Measurements from ENCODE around the gene SNTB2. TPM values are rescaled to one million over a fixed set of nuclear protein-coding genes. Genes with fewer than 3 reads are reported as not detected.
A peak's percentile ranks its signal among the peaks of the same experiment; 100 is the strongest.

Gene SNTB2
- polyA plus RNA-seq, 3 donors, result 1.2 to 6.0 (median 5.0) TPM

GRCh38 chr16:69314534-69314933, 127.6 kb downstream of the SNTB2 start:
- no peaks in the 10 kb centered on the region for H3K9me3 ChIP-seq (replicated peaks in 1 of 2; ENCODE audit: control insufficient read depth in 1 of 2, insufficient read depth in 1 of 2, low read length in 2 of 2)
- peaks cover 57% of the 10 kb centered on the region for H3K79me2 ChIP-seq (ENCODE audit: insufficient read depth, low read length)
- intact Hi-C loops (cut with micrococcal nuclease), result loop anchor here in 1 of 2 donors (5.0 to 10.0 kb wide), 2 partner anchors 127 to 180 kb away; partner anchors contain the start of genes CHTF8, SNTB2 and UTP4
- DNase-seq, result no peak
- H3K4me3 ChIP-seq (replicated peaks in 1 of 3; ENCODE audit: low read depth in 2 of 3, low read length in 3 of 3), result no peak overlapping the region
- H3K4me1 ChIP-seq (ENCODE audit: control insufficient read depth in 1 of 2, insufficient read depth in 2 of 2, low read length in 2 of 2), result peaks cover 13 to 14% of the 10 kb centered on the region in 2 donors
- TF ChIP-seq, protein P1, sequence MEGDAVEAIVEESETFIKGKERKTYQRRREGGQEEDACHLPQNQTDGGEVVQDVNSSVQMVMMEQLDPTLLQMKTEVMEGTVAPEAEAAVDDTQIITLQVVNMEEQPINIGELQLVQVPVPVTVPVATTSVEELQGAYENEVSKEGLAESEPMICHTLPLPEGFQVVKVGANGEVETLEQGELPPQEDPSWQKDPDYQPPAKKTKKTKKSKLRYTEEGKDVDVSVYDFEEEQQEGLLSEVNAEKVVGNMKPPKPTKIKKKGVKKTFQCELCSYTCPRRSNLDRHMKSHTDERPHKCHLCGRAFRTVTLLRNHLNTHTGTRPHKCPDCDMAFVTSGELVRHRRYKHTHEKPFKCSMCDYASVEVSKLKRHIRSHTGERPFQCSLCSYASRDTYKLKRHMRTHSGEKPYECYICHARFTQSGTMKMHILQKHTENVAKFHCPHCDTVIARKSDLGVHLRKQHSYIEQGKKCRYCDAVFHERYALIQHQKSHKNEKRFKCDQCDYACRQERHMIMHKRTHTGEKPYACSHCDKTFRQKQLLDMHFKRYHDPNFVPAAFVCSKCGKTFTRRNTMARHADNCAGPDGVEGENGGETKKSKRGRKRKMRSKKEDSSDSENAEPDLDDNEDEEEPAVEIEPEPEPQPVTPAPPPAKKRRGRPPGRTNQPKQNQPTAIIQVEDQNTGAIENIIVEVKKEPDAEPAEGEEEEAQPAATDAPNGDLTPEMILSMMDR (IDR thresholded peaks at IDR 0.05), result no peak
- H3K27ac ChIP-seq (ENCODE audit: low read depth in 1 of 2, low read length in 2 of 2), result no peak overlapping the region
- H3K36me3 ChIP-seq (replicated peaks in 1 of 2; ENCODE audit: control insufficient read depth in 1 of 2, insufficient read depth in 2 of 2, low read length in 2 of 2), result peaks cover 47 to 66% of the 10 kb centered on the region in 2 donors
- H3K4me1 Mint-ChIP-seq, result peaks cover 15% of the 10 kb centered on the region
- no peak overlapping the region for H2AFZ ChIP-seq (ENCODE audit: insufficient read depth, low read depth, low read length, poor library complexity, severe bottlenecking)
- H3K36me3 Mint-ChIP-seq, result peaks cover 48 to 70% of the 10 kb centered on the region in 2 donors
- H3K4me3 Mint-ChIP-seq, result no peak overlapping the region
- H3K27me3 Mint-ChIP-seq (ENCODE audit: low read depth in 3 of 3), result peaks cover 0 to 1% (median 1%) of the 10 kb centered on the region in 3 donors
- H3K27ac Mint-ChIP-seq, result no peak overlapping the region
- H3K27me3 ChIP-seq (ENCODE audit: control insufficient read depth in 2 of 2, insufficient read depth in 2 of 2, low read length in 2 of 2), result no peaks in the 10 kb centered on the region
- H4K20me1 ChIP-seq (ENCODE audit: insufficient read depth, low read length), result peaks cover 72% of the 10 kb centered on the region
- peaks cover 0 to 2% (median 0%) of the 10 kb centered on the region in 7 donors for H3K9me3 Mint-ChIP-seq
- WGBS (ENCODE audit: insufficient coverage), result 98% methylated on average over 8 of the region's 11 CpGs
- no peak overlapping the region for H3K4me2 ChIP-seq (replicated peaks; ENCODE audit: extremely low read depth, low read length, poor library complexity, severe bottlenecking)
- H3K9ac ChIP-seq (ENCODE audit: insufficient read depth, low read length, poor library complexity, severe bottlenecking), result no peak overlapping the region

GRCh38 chr16:69315486-69316311, 128.7 kb downstream of the SNTB2 start:
- TF ChIP-seq, protein P1 (IDR thresholded peaks at IDR 0.05), result no peak
- peaks cover 0 to 2% (median 0%) of the 10 kb centered on the region in 7 donors for H3K9me3 Mint-ChIP-seq
- H3K36me3 ChIP-seq (replicated peaks in 1 of 2; ENCODE audit: control insufficient read depth in 1 of 2, insufficient read depth in 2 of 2, low read length in 2 of 2), result peaks cover 58 to 77% of the 10 kb centered on the region in 2 donors
- 89% methylated on average over 27 of the region's 30 CpGs for WGBS (ENCODE audit: insufficient coverage)
- H3K4me3 Mint-ChIP-seq, result no peak overlapping the region
- H3K27me3 ChIP-seq (ENCODE audit: control insufficient read depth in 2 of 2, insufficient read depth in 2 of 2, low read length in 2 of 2), result no peaks in the 10 kb centered on the region
- no peak for DNase-seq
- H3K4me3 ChIP-seq (replicated peaks in 1 of 3; ENCODE audit: low read depth in 2 of 3, low read length in 3 of 3), result no peak overlapping the region
- H3K4me1 Mint-ChIP-seq, result peaks cover 10% of the 10 kb centered on the region
- peaks cover 9% of the 10 kb centered on the region in 2 donors for H3K4me1 ChIP-seq (ENCODE audit: control insufficient read depth in 1 of 2, insufficient read depth in 2 of 2, low read length in 2 of 2)
- peaks cover 55 to 75% of the 10 kb centered on the region in 2 donors for H3K36me3 Mint-ChIP-seq
- H3K4me2 ChIP-seq (replicated peaks; ENCODE audit: extremely low read depth, low read length, poor library complexity, severe bottlenecking), result no peak overlapping the region
- no peaks in the 10 kb centered on the region for H3K27me3 Mint-ChIP-seq (ENCODE audit: low read depth in 3 of 3)
- peaks cover 60% of the 10 kb centered on the region for H3K79me2 ChIP-seq (ENCODE audit: insufficient read depth, low read length)
- peaks cover 81% of the 10 kb centered on the region for H4K20me1 ChIP-seq (ENCODE audit: insufficient read depth, low read length)
- intact Hi-C loops (cut with micrococcal nuclease), result loop anchor here in 1 of 2 donors (10.0 kb wide), 1 partner anchor 181 kb away; the partner anchor contains the start of genes CHTF8 and UTP4
- H3K9me3 ChIP-seq (replicated peaks in 1 of 2; ENCODE audit: control insufficient read depth in 1 of 2, insufficient read depth in 1 of 2, low read length in 2 of 2), result no peaks in the 10 kb centered on the region
- H3K9ac ChIP-seq (ENCODE audit: insufficient read depth, low read length, poor library complexity, severe bottlenecking), result no peak overlapping the region
- H2AFZ ChIP-seq (ENCODE audit: insufficient read depth, low read depth, low read length, poor library complexity, severe bottlenecking), result no peak overlapping the region
- H3K27ac ChIP-seq (ENCODE audit: low read depth in 1 of 2, low read length in 2 of 2), result no peak overlapping the region
- peak overlapping the region in 1 of 7 donors; percentile 6 for H3K27ac Mint-ChIP-seq
